GM18870 (cell line): ENCODE measurements around the gene FBXL12.
"Not testable (repeated sequence)": the region's sequence is repeated elsewhere in the genome, so short reads cannot be mapped to it uniquely, and the experiment has no call there.

ENCODE experiments used
- ATAC-seq: cut with Tn5 transposase; IDR thresholded peaks from one replicate; pipeline ENCODE4 v1.9.1; 2021; ENCODE audit warnings: moderate library complexity; ENCODE audit not compliant: unreplicated experiment

The FBXL12 gene

GRCh38 chr19:9842834-9843625 lies 24.2 kb upstream of the FBXL12 start:
- no peak for ATAC-seq

DNA sequence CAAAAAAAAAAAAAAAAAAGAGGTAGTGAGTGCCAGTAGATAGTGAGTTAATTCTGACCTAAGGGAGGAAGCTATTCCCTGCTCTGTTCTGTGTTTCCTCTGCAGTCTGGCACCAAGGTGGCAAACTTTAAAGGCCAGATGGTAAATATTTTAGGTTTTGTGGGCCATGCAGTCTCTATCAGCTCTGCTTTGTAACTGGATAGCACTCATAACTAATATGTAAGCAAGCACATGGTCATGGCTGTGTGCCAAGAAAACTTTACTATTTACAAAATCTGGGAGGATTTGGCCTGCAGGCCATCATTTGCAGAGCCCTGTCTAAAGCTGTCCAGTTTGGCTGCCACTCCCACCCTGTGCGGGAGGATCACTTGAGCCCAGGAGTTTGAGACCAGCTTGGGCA lies 20.5 kb upstream of the FBXL12 start:
- no peak for ATAC-seq

GRCh38 chr19:9838324-9838723 lies 19.4 kb upstream of the FBXL12 start:
- no peak for ATAC-seq

DNA sequence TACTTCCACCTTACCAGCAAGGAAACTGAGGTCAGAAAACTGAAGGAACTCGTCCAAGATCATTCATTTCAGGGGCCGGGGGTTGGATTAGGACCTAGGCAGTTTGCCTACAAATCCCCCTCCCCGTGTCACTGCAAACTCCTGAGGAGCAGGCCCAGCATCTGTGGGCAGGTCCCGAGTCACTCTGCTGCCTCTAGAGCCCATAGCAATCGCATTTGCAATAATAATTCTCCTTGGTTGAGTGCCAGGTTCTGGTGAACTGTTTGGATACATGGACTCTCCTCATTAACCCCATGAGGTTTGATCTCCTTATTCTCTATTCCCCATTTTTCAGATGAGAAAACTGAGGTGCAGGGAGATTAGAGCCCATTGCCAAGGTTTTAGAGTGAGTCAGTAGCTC lies 17.1 kb upstream of the FBXL12 start:
- ATAC-seq: no peak

DNA sequence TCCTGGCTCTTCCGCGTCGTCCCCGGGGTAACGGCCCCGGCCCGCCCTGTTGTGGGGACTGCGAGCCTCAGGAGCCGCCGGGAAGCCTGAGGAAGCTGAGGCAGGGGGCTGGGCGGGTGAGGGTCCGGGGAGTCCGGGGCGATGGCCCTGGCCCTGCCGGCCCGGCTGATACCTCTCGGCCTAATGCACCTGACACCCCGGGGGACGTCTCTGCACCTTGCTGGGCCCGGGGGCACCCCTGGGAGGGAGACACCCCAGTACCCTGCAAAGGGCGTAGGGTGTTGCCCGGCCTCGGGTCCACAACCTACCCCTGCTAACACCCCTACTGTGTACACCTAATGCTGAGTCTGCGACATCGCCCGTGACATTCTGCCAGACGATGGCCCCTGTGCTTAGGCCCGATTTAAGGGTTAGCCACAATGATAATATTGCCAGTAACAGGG lies 16.6 kb upstream of the FBXL12 start:
- no peak for ATAC-seq

GRCh38 chr19:9834726-9835506 lies 16.0 kb upstream of the FBXL12 start, which contains the start of gene PIN1:
Gene PIN1, plus strand, starts transcription at chr19:9835318. Its CDS starts 27 bp downstream, at chr19:9835345.
- ATAC-seq: peak; percentile 89

DNA sequence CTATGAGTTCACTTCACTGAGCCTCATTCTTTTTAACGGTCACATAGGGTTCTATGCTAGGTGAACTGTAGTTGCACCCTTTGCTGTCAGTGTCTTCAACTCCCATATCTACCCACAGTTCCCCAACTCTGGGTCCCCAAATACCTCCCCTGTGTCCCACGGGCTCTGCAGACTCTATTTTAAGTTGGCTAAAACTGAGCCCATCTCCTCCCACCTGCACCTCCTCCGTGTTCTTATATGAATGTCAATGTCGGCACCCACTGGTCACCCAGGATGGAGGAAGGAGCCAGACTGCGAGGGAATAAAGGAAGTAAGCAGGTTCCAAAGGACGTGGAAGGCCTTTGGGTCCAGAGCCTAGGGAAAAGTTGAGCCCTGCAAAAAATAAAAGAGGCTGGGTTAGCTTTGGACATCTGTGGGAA lies 15.4 kb upstream of the FBXL12 start:
- ATAC-seq: no peak

DNA sequence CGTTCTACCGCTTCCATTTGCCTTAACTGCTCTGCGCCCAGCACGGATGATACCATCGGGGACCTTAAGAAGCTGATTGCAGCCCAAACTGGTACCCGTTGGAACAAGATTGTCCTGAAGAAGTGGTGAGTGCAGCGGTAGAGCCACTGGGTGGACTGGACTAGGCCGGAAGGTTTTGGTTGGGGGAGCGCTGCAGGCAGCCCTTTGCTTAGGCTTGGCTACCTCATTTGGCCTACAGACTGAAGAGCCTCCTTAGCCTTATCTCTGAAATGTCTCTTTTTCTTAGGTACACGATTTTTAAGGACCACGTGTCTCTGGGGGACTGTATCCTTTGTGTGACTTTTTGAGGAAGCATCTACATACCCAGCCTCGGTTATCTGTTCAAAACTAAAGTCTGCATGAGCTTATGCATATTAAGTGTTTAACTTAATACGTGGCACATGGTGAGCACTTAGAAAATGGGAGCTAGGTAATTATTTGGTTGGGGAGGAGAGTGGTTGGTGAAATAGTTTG lies 9.7 kb upstream of the FBXL12 start:
- no peak for ATAC-seq

DNA sequence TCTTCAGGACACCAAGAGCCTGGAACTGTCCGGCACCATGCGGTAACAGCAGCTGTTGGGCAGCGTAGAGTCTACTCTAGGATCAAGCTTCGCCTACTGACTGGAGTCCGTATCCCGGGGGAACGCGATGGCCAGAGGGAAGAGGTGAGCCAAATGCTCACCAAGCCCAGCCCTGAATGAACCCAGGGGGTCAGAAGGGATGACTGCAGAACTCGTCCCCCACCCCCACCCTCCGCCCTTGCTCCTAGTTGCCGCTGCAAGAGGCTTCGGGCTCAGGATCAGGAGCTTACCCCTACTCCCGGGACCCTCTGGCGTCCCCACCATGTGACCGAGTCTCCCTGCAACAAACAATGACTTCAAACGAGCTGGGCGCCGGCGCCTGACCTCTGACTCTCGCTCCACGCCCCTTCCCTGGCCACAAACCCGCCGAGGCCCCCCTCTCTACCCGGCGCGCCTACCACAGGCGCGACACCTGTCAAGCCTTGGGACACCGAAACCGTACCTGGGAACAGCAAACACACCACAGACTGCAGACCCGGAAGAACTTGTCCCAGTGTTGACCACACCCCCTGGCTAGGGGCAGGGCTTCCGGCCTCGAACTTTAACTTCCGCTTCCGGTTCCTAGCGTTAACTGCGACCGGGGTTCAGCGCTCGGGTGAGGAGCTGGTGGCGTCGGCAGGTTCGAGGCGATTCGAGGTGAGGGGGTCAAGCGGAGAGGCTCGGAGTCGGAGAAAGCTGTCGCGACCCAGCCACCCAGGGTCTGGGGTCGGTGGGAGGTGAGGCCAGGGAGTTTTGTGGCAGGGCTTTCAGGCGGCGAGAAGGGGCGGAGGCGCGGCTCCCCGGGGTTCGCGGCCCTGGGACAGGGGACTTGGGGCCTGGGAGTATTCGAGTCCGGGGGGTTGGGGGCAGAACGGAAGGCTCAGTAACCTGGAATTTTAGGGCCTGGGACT lies 8.7 kb upstream of the FBXL12 start, which contains the start of gene UBL5:
Gene UBL5, plus strand, starts transcription at position 630 of the 950 bp plus-strand sequence. CDS start 420 bp downstream, outside the sequence.
- peak; percentile 70 for ATAC-seq

DNA sequence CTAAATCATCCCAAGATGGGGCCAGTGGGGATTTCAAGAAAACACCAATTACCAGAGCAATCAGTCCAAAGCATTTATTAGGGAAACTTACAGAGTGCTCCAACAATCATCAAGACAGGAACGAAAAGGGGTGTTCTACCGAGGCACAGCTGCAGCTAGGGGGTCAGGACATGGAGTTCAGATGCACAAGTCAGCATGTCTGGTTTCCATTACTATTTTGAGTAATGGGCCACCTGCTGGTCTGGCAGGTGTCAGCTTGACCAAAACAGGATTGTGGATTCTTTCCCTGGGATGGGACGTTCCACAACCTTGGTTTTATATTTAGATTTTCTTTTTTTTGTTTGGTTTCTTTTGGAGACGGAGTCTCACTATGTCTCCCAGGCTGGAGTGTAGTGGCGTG lies 4.9 kb upstream of the FBXL12 start:
- no peak for ATAC-seq

DNA sequence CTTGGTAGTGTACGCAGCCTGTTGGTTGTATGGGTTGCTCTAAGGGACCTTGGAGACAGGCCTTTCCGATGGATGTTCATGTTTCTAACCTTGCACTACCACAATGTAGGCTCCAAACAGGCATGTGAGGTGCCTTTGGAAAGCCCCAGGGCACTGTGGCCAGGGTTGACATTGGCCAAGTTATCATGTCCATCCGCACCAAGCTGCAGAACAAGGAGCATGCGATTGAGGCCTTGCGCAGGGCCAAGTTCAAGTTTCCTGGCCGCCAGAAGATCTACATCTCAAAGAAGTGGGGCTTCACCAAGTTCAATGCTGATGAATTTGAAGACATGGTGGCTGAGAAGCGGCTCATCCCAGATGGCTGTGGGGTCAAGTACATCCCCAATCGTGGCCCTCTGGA lies 1.2 kb upstream of the FBXL12 start:
- ATAC-seq: not testable (repeated sequence)

GRCh38 chr19:9819596-9819909 lies 674 bp upstream of the FBXL12 start:
- ATAC-seq: no peak

- ATAC-seq: no peak
Observed at GRCh38 chr19:9818175-9818733, 625 bp downstream of the FBXL12 start.

DNA sequence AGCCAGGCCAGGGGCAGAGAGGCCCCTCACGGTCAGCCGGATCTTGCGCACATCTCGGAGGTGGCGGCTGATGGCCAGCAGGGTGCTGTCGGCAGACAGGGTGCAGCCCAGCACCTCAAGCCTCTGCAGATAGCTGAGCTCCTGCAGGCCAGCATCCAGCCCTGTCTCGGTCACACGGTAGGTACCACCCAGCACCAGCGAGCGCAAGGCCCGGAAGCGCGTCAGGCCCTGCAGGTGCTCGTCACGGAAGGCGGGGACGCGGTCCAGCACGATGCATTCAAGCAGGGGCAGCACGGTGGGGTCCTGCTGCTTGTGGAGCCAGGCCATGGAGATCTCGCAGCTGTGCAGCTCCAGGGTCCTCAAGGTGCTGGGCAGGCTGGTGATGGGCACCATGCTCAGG lies 7.7 kb downstream of the FBXL12 start:
- ATAC-seq: no peak

- no peak for ATAC-seq
Observed at GRCh38 chr19:9808855-9809824, 9.7 kb downstream of the FBXL12 start.

GRCh38 chr19:9806803-9807202 lies 12.1 kb downstream of the FBXL12 start:
- no peak for ATAC-seq

- ATAC-seq: no peak
Observed at GRCh38 chr19:9801976-9802375, 16.9 kb downstream of the FBXL12 start.

DNA sequence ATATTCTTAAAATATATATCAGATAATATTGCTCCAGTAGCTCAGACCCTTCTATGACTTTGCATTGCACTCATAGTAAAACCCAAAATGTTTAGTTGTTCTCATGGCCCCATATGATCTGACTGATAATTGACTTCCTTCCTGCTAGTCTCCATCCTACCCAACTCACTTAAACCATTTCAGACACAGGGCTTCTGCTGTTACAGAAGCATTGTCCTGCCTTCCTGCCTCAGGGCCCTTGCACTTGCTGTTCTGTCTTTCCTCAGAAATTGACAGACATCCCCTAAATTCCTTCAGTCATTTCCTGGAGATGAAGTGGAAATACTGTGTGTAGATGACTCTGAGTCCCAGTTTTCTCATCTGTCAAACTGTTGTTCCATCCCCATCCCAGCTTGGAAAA lies 19.7 kb downstream of the FBXL12 start:
- ATAC-seq: no peak

- ATAC-seq: no peak
Observed at GRCh38 chr19:9797871-9798270, 21.0 kb downstream of the FBXL12 start.
